ENCODE results near the gene MYO5C. TPM values are rescaled to one million over a fixed set of nuclear protein-coding genes. Genes with fewer than 3 reads are reported as not detected.

The MYO5C gene
- total and polyA plus RNA-seq, 2 of the 8 experiments (the other 6 are each of a cell fraction or from before 2014, with no cell fraction given): 8.2 to 26.7 TPM

DNA sequence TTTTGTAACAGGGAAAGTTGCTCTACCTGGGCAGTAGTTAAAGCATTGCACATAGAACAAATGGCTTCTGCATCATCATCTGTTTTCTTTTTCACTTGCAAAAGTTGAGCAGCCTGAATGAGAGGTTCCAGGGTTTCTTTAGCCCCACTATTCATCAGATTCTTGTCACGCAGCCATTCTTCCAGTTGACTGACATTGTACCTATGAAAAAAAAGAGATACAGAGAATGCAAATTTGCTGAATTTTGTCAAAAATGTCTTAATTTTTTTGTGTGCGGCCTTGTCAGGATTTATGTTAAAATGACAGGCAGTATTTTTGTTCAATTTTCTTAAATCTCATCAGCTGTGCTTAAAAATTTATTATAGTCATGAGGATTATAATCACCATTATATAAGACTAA is 21.4 kb upstream of the MYO5C start:
- FAIRE-seq (no peak), DNase-seq (ENCODE audit: low read depth in 1 of 2, low spot score in 2 of 2) (no peak)
- Histone ChIP-seq H3K23ac (ENCODE audit: insufficient read length) (no peak overlapping the region), H2BK15ac (ENCODE audit: low read length) (no peak overlapping the region), H3K4me1 (replicated peaks in 1 of 4; ENCODE audit: control insufficient read depth in 3 of 4, insufficient read depth in 4 of 4, low read length in 3 of 4) (no peaks in the 10 kb centered on the region), H3K4me3 (ENCODE audit: extremely low read depth in 1 of 4, insufficient read depth in 2 of 4, low read depth in 3 of 4, low read length in 4 of 4) (no peak overlapping the region), H2BK20ac (ENCODE audit: low read length) (no peak overlapping the region), H3K18ac (ENCODE audit: extremely low read depth, low read length) (no peak overlapping the region), H3K9ac (replicated peaks in 1 of 4; ENCODE audit: extremely low read depth in 1 of 4, low read depth in 3 of 4, low read length in 3 of 4) (no peak overlapping the region), H2BK120ac (replicated peaks; ENCODE audit: low read depth, low read length) (no peak overlapping the region), H3K27ac (ENCODE audit: low read depth, low read length) (no peak overlapping the region), H3K56ac (replicated peaks; ENCODE audit: insufficient read length, low read depth, low read length) (no peak overlapping the region), H2BK12ac (ENCODE audit: low read depth, low read length) (no peak overlapping the region), H2AFZ (ENCODE audit: low read length) (no peak overlapping the region), H3K79me2 (ENCODE audit: control insufficient read depth in 1 of 2, insufficient read depth in 2 of 2, low read length in 2 of 2) (no peaks in the 10 kb centered on the region), H2BK5ac (ENCODE audit: low read depth, low read length) (no peak overlapping the region), H3K9me3 (ENCODE audit: insufficient read depth in 2 of 2, low read depth in 1 of 2, low read length in 1 of 2) (no peaks in the 10 kb centered on the region), H4K8ac (ENCODE audit: extremely low read depth, insufficient read depth, low read length) (no peak overlapping the region), H3K4ac (replicated peaks; ENCODE audit: insufficient read length, low read depth, low read length) (no peak overlapping the region), H3K4me2 (ENCODE audit: insufficient read depth in 1 of 2, low read depth in 2 of 2, low read length in 2 of 2) (no peak overlapping the region), H4K20me1 (replicated peaks in 1 of 2; ENCODE audit: control insufficient read depth in 1 of 2, insufficient read depth in 2 of 2, low read length in 2 of 2) (peaks cover 0 to 2% of the 10 kb centered on the region in 2 experiments), H3K14ac (ENCODE audit: insufficient read length) (no peak overlapping the region), H3K79me1 (ENCODE audit: low read depth, low read length) (no peaks in the 10 kb centered on the region), H4K91ac (replicated peaks; ENCODE audit: insufficient read length, low read length) (no peak overlapping the region), H3K23me2 (ENCODE audit: low read depth, low read length) (no peaks in the 10 kb centered on the region; the same call in 1 of the 2 replicates), H4K5ac (ENCODE audit: insufficient read length, low read depth, low read length) (no peak overlapping the region), H2AK5ac (ENCODE audit: low read depth, low read length) (no peak overlapping the region), H3K27me3 (replicated peaks in 1 of 4; ENCODE audit: control insufficient read depth in 3 of 4, extremely low read depth in 1 of 4, insufficient read depth in 3 of 4, low read length in 3 of 4) (no peaks in the 10 kb centered on the region), H3K36me3 (ENCODE audit: control insufficient read depth in 2 of 4, insufficient read depth in 4 of 4, low read length in 3 of 4) (peaks cover 3 to 21% (median 4%) of the 10 kb centered on the region in 4 experiments; a peak in 6 of 8 replicates)
- WGBS, 2 experiments (ENCODE audit: extremely low coverage in 1 of 2, insufficient coverage in 1 of 2, insufficient read length in 1 of 2, insufficient replicate concordance in 2 of 2, low coverage in 1 of 2, low lambda C conversion rate in 2 of 2, missing lambda C conversion rate in 1 of 2): 93% methylated on average over 2 of the region's 2 CpGs; no CpG with 5 or more reads in 1 of the 2 experiments
- TF ChIP-seq SP4 (IDR thresholded peaks at IDR 0.05; ENCODE audit: low read length): no peak
- TF ChIP-seq SP1 (IDR thresholded peaks at IDR 0.05; ENCODE audit: low read depth, low read length): no peak
- no peak for TF ChIP-seq BRCA1 (IDR thresholded peaks at IDR 0.05; ENCODE audit: low read depth, low read length)
- no peak for TF ChIP-seq CHD1 (IDR thresholded peaks at IDR 0.05; ENCODE audit: low read depth, low read length)
- TF ChIP-seq GABPA (IDR thresholded peaks at IDR 0.05; ENCODE audit: borderline replicate concordance, insufficient read depth, low read length): no peak
- TF ChIP-seq SIRT6 (IDR thresholded peaks at IDR 0.05; ENCODE audit: low read length): no peak
- TF ChIP-seq, protein P1, sequence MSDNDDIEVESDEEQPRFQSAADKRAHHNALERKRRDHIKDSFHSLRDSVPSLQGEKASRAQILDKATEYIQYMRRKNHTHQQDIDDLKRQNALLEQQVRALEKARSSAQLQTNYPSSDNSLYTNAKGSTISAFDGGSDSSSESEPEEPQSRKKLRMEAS (IDR thresholded peaks at IDR 0.05): no peak
- TF ChIP-seq, protein P2, sequence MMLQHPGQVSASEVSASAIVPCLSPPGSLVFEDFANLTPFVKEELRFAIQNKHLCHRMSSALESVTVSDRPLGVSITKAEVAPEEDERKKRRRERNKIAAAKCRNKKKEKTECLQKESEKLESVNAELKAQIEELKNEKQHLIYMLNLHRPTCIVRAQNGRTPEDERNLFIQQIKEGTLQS (IDR thresholded peaks at IDR 0.05; ENCODE audit: insufficient read depth, low read depth, low read length): no peak
- TF ChIP-seq, protein P3, sequence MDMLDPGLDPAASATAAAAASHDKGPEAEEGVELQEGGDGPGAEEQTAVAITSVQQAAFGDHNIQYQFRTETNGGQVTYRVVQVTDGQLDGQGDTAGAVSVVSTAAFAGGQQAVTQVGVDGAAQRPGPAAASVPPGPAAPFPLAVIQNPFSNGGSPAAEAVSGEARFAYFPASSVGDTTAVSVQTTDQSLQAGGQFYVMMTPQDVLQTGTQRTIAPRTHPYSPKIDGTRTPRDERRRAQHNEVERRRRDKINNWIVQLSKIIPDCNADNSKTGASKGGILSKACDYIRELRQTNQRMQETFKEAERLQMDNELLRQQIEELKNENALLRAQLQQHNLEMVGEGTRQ (IDR thresholded peaks at IDR 0.05; ENCODE audit: low read length): no peak
- no peak for TF ChIP-seq KDM4A (IDR thresholded peaks at IDR 0.05; ENCODE audit: low read depth, low read length, severe bottlenecking)
- no peak for TF ChIP-seq JUN (IDR thresholded peaks at IDR 0.05; ENCODE audit: low read depth, low read length)
- no peak for TF ChIP-seq POLR2A (IDR thresholded peaks at IDR 0.05; ENCODE audit: control extremely low read depth in 1 of 2, low read depth in 2 of 2, low read length in 2 of 2)
- TF ChIP-seq CBX5 (IDR thresholded peaks at IDR 0.05; ENCODE audit: low read depth, low read length): no peak
- no peak for TF ChIP-seq HDAC6 (IDR thresholded peaks at IDR 0.05; ENCODE audit: low read depth, low read length)
- no peak for TF ChIP-seq SIX5 (IDR thresholded peaks at IDR 0.05; ENCODE audit: low read depth, low read length)
- ChIA-PET POLR2A (ENCODE audit: partially characterized antibody) (no interaction called here), CTCF (ENCODE audit: partially characterized antibody) (no interaction called here)

Measured in H1 (cell line).